ENCODE data around the gene B3GAT3.
A peak's percentile ranks its signal among the peaks of the same experiment; 100 is the strongest.
"Not testable (repeated sequence)": the region's sequence is repeated elsewhere in the genome, so short reads cannot be mapped to it uniquely, and the experiment has no call there.

The B3GAT3 gene

DNA sequence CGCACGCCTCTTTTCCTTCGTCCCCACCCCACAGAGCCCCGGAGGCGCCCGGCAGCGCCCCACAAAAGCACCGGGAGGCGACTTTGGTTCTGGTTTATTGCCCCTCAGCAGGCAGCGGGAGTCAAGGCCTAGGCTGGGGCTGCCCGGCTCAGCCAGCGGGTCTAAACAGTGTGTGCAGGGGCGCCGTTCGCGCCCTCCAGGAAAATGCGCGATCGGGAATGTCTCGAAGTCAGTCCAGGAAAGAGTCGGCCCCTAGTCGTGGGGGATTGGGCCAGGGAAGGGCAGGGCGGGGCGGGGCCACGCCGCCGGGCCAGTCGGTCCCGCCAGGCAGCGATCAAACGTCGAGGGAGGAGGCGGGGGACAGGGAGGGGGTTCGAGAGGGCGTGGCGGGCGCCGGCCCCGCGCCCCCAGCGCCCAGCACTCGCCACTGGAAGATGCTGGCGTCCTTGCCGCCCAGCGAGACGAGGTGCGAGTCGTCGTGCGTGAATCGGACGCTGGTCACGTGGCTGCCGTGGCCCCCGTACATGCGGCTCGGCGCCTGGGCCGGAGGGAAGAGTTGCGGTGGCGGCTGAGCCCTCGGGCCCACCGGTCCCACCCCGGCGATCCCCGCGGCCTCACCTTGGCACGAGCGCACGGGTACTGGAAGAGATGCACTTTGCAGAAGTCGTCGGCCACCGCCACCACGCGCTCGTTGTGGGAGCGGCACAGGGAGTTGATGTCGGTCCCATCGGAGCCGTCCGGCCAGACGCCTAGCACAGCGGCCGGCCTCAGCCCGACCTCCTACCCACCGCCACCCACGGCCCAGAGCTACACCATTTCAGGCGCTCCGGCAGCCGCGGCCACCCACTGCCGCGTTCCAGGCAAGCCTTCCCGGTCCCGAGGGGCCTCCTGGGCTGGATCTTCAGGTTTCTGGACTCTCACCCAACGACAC is 19.4 kb downstream of the B3GAT3 start:
- peak; percentile 61 for DNase-seq

DNA sequence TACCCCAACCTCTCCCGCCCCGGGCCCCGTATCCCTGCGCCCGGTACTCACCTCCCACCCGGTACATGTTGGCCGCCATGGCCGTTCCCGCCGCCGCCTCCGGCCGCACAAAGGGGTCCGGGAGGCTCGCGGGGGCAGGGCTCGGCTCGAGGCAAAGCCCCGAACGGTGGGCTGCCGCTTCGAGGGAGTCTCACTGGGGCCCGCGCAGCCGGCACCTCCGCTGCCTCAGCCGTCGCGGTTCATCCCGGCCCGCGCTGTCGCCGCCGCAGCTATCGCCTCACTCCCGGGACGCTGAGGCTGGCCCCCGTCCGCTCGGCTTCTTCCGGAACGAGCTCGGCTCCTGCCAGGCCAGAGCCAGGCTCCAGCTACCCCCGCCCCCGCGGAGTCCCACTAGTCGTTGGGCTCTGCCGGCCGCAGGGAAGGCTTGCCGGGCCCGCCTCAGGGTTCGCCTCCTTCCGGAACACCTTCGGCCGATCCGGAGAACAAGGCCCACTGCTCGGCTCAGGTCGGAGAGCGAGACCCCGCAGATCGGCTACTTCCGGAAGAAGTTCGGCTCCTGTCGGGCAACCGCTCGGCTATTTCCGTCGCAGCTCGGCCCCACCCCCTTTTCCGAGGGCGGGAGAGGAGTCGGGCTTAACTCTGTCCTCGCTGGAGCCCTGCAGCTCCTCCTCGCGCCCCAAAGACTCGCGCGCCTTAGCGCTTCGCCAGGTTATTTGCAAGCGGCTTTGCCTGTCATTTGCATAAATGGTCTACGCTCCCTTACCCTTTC is 20.2 kb downstream of the B3GAT3 start, which contains the start of gene MTA2:
Gene MTA2 (minus strand): TSS at position 494 of the 769 bp plus-strand sequence. CDS start 415 bp downstream, at position 79.
- peak; percentile 99 for DNase-seq

DNA sequence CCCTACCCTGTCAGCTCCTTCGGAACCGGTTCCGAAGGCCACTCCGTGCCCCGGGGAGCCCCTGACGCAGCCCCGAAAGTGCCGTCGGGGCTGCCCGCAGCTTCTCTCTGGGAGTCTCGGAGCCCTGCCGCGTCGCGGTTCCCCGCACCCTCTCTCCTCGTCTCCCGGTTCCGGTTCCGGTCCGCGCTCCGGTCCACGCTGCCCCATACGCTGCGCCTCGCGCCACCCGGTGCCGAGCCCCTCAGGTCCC is 20.7 kb downstream of the B3GAT3 start:
- no peak for DNase-seq

DNA sequence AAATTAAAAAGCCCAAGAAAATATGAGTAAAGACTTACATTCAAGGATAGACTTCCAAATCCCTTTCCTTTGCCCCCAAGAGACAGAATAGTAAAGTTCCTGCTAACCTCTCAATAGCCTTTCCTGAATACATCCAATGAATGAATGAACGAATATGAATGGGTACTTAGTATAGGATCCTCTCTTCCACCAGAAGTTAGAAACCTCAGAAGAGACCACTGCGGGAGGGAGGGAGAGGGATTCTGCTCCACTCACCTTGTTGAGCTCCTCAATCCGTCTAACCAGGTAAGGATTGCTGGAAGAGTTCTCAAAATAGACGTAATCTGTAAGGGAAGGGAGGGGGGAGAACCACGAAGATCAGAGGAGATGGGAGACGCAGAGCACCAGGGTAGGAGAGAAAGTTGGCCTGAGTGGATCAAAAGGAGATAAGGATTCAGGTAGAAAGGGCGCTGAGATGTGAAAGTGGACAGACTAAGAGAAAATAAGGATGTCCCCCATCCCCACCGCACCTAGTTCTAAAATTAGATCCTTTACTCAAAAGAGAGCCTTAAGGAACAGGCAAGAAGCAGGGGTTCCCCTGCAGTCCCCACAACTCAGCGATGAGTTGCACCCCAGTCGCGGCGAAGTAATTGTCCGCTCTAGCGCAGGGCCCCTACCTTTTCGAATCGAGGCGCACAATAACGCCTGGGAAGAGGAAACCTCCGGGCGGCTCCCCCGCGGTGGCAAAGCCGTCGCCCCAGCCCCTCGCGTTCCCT is 21.2 kb downstream of the B3GAT3 start:
- no peak for DNase-seq

DNA sequence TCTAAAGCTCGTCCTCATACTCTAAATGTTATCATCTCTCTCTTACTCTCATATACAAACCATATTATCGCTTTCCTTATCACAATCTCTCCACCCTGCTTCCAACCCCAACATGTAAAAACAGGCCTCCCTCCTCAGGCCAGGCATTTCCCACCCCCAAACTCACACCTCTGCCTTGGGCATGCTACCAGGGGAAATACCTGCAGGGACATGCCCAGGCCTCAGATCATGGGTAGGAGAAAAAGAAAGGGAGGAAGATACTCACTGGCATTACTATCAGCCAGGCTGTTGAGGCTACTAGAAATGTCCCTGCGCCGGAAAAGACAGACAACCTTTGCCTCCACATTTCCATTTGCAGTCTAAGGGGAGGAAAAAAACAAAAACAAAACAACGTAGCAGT is 21.9 kb downstream of the B3GAT3 start:
- DNase-seq = no peak

DNA sequence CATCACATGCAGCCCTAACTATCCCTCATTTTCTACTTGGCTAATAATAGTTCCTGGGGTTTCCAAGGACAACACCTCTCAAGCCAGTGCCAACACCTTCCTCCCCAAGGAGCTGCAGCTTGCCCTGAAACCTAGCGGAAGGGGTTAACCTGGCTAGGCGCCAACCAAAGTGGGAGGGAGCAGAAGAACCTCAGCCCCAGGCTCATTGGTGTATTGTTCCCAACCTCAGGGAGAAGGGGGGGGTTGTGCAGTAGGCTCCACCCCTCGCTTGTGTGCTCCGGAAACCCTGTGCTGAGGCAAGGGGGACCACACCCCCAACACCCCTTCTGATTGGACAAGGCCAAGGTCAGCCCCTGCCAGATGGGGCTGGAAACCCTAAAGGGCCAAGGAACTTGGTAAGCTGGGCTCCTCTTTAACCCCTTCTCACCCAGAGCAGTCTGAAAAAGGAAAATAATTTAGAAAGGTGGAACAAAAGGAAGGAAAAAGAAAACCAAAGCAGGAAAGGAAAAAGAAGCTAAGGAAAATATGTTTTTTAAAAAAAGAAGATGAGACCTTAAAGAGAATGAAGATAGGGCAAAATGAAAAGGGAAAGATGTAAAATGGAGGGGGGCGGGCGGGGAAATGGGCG is 22.6 kb downstream of the B3GAT3 start:
- peak; percentile 93 for DNase-seq

DNA sequence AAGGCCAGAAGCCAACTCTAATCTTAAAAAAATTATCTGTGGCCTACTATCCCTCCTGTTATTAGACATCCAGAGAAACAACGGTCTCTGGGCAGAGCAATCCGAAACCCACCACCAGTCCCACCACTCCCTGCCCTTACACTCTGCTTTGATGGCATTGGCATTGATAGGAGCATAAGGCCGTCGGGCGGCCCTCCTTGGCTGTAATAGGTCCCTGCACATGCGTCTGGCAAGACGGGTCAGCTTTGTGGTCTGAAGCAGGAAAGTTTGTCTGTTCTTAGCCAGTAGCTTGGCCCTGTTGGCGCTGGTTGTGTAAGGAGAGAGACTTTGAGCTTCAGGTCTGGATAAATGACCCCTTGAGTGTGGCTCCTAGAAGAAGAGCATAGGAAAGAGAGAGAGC is 26.7 kb downstream of the B3GAT3 start:
- no peak for DNase-seq

DNA sequence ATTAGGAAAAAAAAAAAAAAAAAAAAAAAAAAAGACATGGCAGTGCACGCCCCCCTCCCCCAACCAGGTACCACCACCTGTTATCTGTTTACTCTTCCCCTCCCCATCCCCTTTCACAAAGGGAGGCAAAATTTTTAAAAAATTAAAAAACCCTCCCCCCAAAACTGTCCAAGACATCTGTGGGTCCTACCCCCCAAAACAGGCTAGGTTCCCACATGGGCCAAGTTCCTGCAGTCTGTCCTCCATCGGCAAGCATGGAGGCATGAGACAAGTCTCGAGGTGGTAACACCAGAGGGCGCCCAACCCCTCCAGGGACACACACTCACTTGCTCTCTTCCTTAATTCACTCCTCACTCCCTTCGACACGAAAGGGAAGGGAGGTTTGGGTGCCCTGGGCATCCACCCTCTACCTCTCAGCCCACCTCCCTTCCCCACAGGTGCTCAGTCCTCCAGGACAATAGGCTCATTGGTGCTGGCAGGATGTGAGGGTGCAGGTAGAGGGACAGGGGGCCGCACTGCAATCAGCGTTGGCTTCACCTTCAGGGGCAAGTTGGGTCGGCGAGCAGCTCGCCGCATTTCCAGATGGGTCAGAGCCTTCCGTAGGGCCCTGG is 28.2 kb downstream of the B3GAT3 start:
- DNase-seq = peak; percentile 46

DNA sequence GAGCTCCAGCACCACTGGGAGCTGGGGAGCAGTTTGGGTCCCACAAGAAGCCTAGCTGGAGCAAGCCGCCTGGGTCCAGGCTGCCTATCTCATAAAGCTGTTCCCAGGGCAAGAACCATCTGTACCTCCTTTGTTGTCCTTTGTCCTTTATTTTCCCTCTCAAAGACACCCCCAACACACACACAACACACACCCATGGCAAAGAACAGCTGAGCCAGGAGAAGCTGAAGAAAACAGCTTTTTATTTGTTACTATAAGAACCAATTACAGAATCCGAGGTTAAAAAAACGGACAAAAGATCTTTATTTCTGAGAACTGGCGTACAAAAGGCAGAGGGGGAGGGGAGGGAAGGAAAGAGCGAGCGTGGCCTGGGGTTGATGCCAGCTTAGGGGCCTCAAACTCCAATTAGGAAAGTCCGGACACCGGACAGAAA is 28.8 kb downstream of the B3GAT3 start:
- DNase-seq = no peak

DNA sequence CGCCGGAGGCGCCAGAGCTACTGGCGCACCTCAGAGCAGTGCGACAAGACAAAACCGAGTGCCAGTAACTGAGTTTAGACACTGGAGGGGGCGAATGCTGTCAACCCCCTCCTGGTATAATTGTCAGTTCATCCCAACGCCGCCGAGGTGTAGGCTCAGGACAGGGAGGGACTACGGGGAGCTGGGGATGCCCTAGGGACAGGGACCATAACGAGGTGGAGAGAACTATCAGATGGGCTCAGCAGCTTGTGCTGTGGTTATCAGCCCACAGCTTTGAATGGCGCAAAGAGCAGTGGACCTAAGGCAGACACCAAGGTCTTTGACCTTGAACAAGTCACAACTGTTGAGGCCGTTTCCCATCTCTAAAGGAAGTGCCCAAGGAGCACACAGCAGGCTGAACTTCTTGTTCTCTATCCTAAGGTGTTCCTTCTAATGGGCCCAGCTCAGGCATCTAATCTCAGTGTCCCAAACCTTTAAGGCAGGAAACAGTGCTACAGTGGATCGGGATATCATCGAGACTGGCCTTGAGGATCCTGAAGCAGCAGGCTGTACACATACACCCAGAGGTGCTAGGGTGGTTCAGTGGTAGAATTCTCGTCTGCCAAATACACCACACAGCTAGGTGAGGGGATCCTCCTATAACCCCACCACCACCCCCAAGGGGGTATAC is 29.5 kb downstream of the B3GAT3 start:
- DNase-seq = no peak

DNA sequence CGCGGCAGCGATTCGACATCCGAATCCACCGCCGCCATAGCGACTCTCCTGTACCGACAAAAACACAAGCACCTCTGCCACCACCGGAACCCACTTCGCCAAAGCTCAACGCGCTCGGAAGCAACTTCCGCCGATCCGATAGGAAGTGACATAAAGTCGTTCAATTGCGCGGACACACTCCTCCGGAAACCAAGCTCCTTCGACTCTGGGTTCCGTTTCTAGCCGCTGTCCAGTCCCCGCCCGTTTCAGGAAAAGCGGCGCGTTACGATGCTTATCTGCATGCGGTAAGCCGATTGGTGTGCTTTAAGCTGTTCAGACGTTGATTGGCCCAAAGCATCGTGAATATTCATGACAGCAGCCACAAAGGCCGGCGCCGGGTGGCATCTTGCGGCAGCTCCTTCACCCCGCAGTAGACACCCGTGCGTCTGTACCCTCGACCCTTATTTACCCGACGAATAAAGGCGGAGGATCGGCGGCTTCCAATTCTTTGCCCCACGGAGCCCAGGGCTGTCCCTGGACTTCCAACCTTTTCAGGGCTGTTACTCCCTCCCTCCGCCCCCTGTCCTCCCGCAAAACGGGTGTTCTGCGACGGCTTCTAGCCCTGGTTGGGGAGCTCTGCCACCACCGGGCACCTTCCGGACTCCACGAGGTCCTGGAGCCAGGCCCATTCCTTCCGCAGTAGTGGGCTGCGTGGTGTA is 30.2 kb downstream of the B3GAT3 start, which contains the start of gene TUT1:
Gene TUT1 (minus strand): TSS at position 76 of the 698 bp plus-strand sequence. CDS start 38 bp downstream, at position 38.
- DNase-seq = peak; percentile 97

DNA sequence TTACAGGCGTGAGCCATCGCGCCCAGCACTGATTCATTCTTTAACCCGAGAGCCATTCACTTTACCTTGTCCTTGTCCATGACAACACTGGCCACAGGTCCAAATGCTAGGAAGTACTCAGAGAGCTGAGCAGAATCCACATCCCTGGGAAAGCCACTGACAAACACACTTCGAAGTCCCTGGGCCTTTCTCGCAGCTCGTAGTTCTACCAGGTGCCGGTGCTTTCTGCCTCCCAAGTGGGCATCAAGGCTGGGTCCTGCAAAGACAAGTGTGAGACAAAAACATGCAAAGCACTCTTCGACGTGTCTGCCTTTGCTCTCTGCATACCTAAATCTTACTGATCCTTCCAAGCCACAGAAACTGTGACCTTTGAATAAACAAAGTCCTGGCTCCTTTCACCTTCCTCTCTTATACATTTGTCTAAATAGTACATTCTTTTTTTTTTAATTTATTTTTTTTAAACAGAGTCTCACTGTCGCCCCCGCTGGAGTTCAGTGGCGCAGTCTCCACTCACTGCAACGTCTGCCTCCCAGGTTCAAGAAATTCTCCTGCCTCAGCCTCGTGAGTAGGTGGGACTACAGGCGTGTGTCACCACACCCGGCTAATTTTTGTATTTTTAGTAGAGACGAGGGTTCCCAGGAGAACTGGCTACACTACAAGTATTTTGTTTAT is 32.7 kb downstream of the B3GAT3 start:
- DNase-seq = no peak

DNA sequence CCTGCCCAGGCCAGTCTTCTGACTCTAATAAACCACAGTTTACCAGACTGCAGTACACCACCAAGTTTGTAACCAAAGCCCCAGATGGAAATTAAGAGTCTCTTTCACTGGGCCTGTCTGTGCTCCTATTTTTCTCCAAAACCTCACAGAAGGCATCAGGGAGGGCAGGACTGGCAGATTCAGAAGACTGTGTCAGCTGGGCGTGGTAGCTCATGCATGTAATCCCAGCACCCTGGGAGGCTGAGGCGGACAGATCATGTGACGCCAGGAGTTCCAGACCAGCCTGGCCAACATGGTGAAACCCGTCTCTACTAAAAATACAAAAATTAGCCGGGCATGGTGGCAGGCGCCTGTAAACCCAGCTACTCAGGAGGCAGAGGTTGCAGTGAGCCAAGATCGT is 36.4 kb downstream of the B3GAT3 start:
- not testable (repeated sequence) for DNase-seq

DNA sequence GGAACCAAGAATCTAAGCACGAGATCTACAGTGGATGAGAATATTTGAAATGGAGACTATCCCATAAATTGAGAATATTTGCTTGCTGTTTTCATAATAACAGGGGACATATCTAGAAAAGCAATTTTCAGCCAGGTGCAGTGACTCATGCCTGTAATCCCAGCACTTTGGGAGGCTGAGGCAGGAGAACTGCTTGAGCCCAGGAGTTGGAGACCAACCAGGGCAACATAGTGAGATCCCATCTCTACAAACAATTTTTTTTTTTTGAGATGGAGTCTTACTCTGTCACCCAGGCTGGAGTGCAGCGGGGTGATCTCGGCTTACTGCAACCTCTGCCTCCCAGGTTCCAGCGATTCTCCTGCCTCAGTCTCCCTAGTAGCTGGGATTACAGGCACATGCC is 40.1 kb downstream of the B3GAT3 start:
- not testable (repeated sequence) for DNase-seq

DNA sequence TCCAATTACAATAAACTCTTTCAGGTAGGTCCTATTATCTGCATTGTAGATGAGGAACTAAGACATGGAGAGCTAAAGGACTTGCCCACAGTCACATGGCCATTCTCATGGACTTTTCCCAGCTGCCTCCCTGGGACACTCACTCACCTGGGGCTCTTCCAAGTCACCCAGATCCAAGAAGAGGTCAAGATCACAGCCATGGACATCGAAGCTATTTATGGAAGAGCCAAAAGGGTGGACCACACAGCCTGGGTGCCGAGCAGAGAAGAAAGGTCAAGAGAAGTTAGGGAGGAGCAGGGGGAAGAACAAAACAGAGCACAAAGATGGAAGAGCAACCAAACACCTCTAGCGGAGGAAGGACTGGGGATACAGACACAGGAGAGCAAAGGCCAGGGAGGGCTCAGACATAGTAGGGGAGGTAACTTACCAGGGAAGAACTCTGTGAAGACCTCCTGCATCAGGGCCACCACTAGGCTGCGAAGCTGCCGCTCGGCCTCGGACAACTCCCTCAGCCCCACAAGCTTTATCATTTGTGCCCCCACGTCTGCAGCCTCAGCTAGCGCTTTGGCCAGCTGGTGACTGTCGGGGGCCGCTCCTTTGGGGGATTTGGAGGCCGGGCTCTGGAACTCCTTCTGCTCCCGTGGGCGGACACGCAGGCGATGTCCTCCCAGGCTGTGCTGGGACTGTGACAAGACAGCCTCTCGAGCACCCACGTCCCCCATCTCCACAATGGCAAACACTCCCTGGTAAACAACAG is 40.6 kb downstream of the B3GAT3 start:
- no peak for DNase-seq

DNA sequence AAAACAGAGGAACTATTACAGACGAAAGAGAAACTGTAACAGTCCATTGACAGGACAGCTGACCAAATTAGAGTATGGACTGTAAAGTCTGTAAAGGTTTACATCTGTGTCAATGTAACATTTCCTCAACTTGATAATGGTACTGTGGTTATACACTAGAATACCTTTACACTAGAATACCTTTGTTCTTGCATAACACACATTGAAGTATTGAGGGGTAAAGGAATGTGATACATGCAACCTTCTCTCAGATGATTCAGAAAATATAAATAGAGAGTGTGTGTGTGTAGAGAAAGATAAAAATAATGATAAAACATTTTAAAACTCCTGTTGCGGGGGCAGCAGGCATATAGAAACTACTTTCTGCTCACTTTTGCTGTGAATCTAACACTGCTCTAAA is 42.5 kb downstream of the B3GAT3 start:
- no peak for DNase-seq

DNA sequence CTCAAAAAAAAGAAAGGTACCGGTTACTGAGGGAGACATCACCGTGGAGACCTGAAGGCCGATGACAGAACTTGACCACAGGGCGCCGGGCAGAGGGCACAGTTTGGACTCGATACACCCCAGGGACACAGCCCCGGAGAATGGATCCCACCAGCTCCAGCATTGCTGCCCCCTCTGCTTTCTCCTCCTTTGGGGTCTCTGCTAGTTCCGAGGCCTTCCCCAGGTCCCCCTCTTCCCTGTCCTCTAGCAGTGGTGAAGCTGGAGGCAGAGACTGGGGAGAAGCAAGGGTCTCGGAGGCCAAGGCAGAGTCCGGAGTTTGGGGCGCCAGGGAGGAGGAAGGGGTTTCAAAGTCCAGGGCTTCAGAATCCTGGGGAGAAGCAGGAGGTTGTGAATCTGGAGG is 43.2 kb downstream of the B3GAT3 start:
- DNase-seq = no peak

DNA sequence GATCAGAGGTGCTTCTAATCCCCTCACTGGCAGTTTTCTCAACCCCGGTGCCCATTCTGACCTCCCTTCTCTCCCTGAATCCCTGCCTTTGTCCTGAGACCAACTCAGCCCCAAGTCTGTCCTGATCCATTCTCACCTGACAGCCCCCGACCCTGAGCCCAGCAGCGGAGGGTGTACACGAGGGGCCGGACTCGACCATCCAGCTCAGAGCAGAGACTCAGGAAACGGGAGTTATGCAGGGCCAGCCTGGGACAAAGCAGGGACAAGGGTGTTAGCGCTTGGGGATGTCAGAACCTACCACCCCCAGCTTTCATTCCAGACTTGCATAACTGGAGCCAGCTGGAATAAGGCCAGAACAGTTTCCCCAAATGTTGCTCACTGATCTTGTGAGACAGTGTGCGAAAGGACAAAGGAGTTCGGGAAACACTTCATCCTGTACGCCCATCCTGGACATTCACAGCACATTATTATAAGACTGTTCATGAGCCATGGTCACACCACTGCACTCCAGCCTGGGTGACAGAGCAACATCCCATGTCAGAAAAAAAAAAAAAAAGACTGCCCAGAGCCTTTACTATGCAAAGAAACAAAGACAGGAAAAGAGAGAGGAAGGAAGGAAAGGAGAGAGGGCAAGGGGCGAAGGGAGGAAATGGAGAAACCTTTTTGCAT is 44.6 kb downstream of the B3GAT3 start:
- no peak for DNase-seq

DNA sequence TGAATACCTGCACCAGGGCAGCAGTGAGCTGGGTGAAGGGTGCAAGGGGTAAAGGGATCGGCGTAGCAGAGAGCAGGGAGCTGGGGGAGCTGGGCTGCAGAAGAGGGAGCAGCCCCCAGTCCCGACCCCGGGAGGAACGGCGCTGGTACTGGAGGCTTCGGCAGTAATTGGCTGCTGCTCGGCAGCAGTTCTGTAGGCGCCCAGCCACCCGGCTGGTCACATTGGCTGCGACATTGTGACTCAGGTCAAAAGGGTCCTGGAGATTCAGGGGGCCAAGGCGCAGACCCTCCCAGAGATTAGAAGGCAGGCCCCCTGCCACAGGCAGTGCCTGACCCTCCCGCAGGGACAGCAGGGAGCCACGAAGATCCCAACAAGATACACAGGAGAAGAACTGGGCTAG is 45.9 kb downstream of the B3GAT3 start:
- no peak for DNase-seq
